Measurements from ENCODE around the gene CACNA2D3. TPM values are rescaled to one million over a fixed set of nuclear protein-coding genes. Genes with fewer than 3 reads are reported as not detected.

CACNA2D3 gene
- total and polyA plus RNA-seq, 2 experiments from 2014 or later = 1.1 to 2.5 TPM

GRCh38 chr3:54845011-54845410, 722.7 kb downstream of the CACNA2D3 start:
- Histone ChIP-seq H3K36me3 (replicated peaks; ENCODE audit: insufficient read depth, low read depth) (no peaks in the 10 kb centered on the region), H3K79me2 (no peaks in the 10 kb centered on the region), H2AFZ (no peak overlapping the region), H3K9me3 (ENCODE audit: low read depth) (no peaks in the 10 kb centered on the region), H3K4me3 (no peak overlapping the region), H3K4me1 (ENCODE audit: insufficient read depth) (no peaks in the 10 kb centered on the region), H3K9me2 (replicated peaks; ENCODE audit: insufficient read depth) (no peaks in the 10 kb centered on the region), H3K27ac (no peak overlapping the region), H3K4me2 (no peak overlapping the region), H4K20me1 (ENCODE audit: insufficient read depth, poor library complexity, severe bottlenecking) (no peaks in the 10 kb centered on the region), H3K27me3 (peaks cover 5% of the 10 kb centered on the region)
- no peak for DNase-seq (ENCODE audit: low spot score)
- WGBS (ENCODE audit: low lambda C conversion rate, missing lambda C conversion rate) = 42% methylated on average over 4 of the region's 4 CpGs
- TF ChIP-seq EZH2phosphoT487 (IDR thresholded peaks at IDR 0.05; ENCODE audit: low read depth, severe bottlenecking, unreplicated experiment) (no peak), CTCF (IDR thresholded peaks at IDR 0.05; ENCODE audit: poor library complexity) (no peak)

- Histone ChIP-seq H3K4me2 (no peak overlapping the region), H3K27ac (no peak overlapping the region), H4K20me1 (ENCODE audit: insufficient read depth, poor library complexity, severe bottlenecking) (no peaks in the 10 kb centered on the region), H2AFZ (no peak overlapping the region), H3K4me1 (ENCODE audit: insufficient read depth) (no peaks in the 10 kb centered on the region), H3K36me3 (replicated peaks; ENCODE audit: insufficient read depth, low read depth) (no peaks in the 10 kb centered on the region), H3K27me3 (peaks cover 6% of the 10 kb centered on the region), H3K9me3 (ENCODE audit: low read depth) (no peaks in the 10 kb centered on the region), H3K9me2 (replicated peaks; ENCODE audit: insufficient read depth) (no peaks in the 10 kb centered on the region), H3K79me2 (no peaks in the 10 kb centered on the region), H3K4me3 (no peak overlapping the region)
- DNase-seq (ENCODE audit: low spot score) = no peak
- 72% methylated on average over 5 of the region's 5 CpGs for WGBS (ENCODE audit: low lambda C conversion rate, missing lambda C conversion rate)
- TF ChIP-seq EZH2 (IDR thresholded peaks at IDR 0.05; ENCODE audit: borderline replicate concordance) = no peak
- no peak for TF ChIP-seq EZH2phosphoT487 (IDR thresholded peaks at IDR 0.05; ENCODE audit: low read depth, severe bottlenecking, unreplicated experiment)
- no peak for TF ChIP-seq CTCF (IDR thresholded peaks at IDR 0.05; ENCODE audit: poor library complexity)
Observed at GRCh38 chr3:54845551-54845950, 723.2 kb downstream of the CACNA2D3 start.

DNA sequence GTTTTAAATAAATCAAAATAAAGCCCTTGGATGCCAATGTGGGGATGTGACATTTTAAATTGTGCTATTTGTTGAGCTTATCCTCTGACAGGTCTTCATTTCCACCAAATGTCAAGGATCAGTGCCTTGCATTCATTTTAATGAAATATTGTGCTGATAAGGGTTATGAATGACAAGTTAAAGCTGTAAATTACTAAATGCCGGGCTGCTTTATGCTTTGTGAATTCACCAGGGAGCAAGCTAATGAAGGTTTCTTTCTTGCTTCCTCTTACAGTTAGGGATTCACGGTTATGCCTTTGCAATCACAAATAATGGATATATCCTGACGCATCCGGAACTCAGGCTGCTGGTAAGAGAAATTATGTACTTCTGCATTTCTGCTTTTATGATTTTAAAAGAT, 723.8 kb downstream of the CACNA2D3 start:
- no peak for DNase-seq (ENCODE audit: low spot score)
- no peaks in the 10 kb centered on the region for H3K9me3 ChIP-seq (ENCODE audit: low read depth)
- 83% methylated on average over 4 of the region's 4 CpGs for WGBS (ENCODE audit: low lambda C conversion rate, missing lambda C conversion rate)
- H4K20me1 ChIP-seq (ENCODE audit: insufficient read depth, poor library complexity, severe bottlenecking) = no peaks in the 10 kb centered on the region
- H3K27ac ChIP-seq = no peak overlapping the region
- H2AFZ ChIP-seq = no peak overlapping the region
- H3K79me2 ChIP-seq = no peaks in the 10 kb centered on the region
- TF ChIP-seq EZH2phosphoT487 (IDR thresholded peaks at IDR 0.05; ENCODE audit: low read depth, severe bottlenecking, unreplicated experiment) (no peak), EZH2 (IDR thresholded peaks at IDR 0.05; ENCODE audit: borderline replicate concordance) (no peak), CTCF (IDR thresholded peaks at IDR 0.05; ENCODE audit: poor library complexity) (no peak)
- H3K4me2 ChIP-seq = no peak overlapping the region
- no peaks in the 10 kb centered on the region for H3K36me3 ChIP-seq (replicated peaks; ENCODE audit: insufficient read depth, low read depth)
- H3K4me3 ChIP-seq = no peak overlapping the region
- H3K27me3 ChIP-seq = peaks cover 7% of the 10 kb centered on the region
- H3K9me2 ChIP-seq (replicated peaks; ENCODE audit: insufficient read depth) = no peaks in the 10 kb centered on the region
- no peaks in the 10 kb centered on the region for H3K4me1 ChIP-seq (ENCODE audit: insufficient read depth)

GRCh38 chr3:54847361-54847760, 725.0 kb downstream of the CACNA2D3 start:
- Histone ChIP-seq H4K20me1 (ENCODE audit: insufficient read depth, poor library complexity, severe bottlenecking) (no peaks in the 10 kb centered on the region), H3K36me3 (replicated peaks; ENCODE audit: insufficient read depth, low read depth) (no peaks in the 10 kb centered on the region), H3K4me2 (no peak overlapping the region), H3K27me3 (peaks cover 7% of the 10 kb centered on the region), H3K9me3 (ENCODE audit: low read depth) (no peaks in the 10 kb centered on the region), H2AFZ (no peak overlapping the region), H3K79me2 (no peaks in the 10 kb centered on the region), H3K4me1 (ENCODE audit: insufficient read depth) (no peaks in the 10 kb centered on the region), H3K27ac (no peak overlapping the region), H3K4me3 (no peak overlapping the region), H3K9me2 (replicated peaks; ENCODE audit: insufficient read depth) (no peaks in the 10 kb centered on the region)
- TF ChIP-seq EZH2 (IDR thresholded peaks at IDR 0.05; ENCODE audit: borderline replicate concordance) = no peak
- TF ChIP-seq EZH2phosphoT487 (IDR thresholded peaks at IDR 0.05; ENCODE audit: low read depth, severe bottlenecking, unreplicated experiment) = no peak
- WGBS (ENCODE audit: low lambda C conversion rate, missing lambda C conversion rate) = 95% methylated on average over 4 of the region's 4 CpGs
- DNase-seq (ENCODE audit: low spot score) = no peak

Data from hepatocyte (in vitro differentiated cells).